ENCODE measurements around the gene AHSG.

- TF ChIP-seq POLR2A (IDR thresholded peaks at IDR 0.05; ENCODE audit: low read depth, low read length), result no peak
- TF ChIP-seq POLR2AphosphoS5 (IDR thresholded peaks at IDR 0.05; ENCODE audit: low read depth, low read length), result no peak
- no peak for TF ChIP-seq TAF1 (IDR thresholded peaks at IDR 0.05; ENCODE audit: borderline replicate concordance, low read depth, low read length)
Observed at GRCh38 chr3:186625600-186626042, 12.8 kb downstream of the AHSG start.
